Testis (tissue), 5 donors: Measurements from ENCODE around the gene YIPF4. TPM values are rescaled to one million over a fixed set of nuclear protein-coding genes. Genes with fewer than 3 reads are reported as not detected.

Experiments used
- DNase-seq: peaks from one replicate; pipeline ENCODE4 v3.0.0-alpha.2; 2019
- H3K27ac ChIP-seq, 2 donors: fragments of 200-600 bp; sonication (generic); one replicate each; pipeline ENCODE4 v1.5.1; 2019
- H3K27me3 ChIP-seq: fragments of 200-600 bp; sonication (generic); one replicate; pipeline ENCODE4 v1.5.1; 2019
- H3K36me3 ChIP-seq: fragments of 200-600 bp; sonication (generic); one replicate; pipeline ENCODE4 v1.5.1; 2017; ENCODE audit warnings: low read depth; ENCODE audit errors: missing control alignments
- H3K4me1 ChIP-seq: fragments of 200-600 bp; sonication (generic); one replicate; pipeline ENCODE4 v1.5.1; 2019
- H3K4me3 ChIP-seq, 2 donors: fragments of 200-600 bp; sonication (generic); one replicate each; pipeline ENCODE4 v1.5.1; 2017 to 2019
- H3K9me3 ChIP-seq: fragments of 200-600 bp; sonication (generic); one replicate; pipeline ENCODE4 v1.5.1; 2017
- CTCF ChIP-seq, 3 experiments: fragments of 450-650 bp in 2 of 3; fragments of 200-600 bp in 1 of 3; sonication (generic) in 1 of 3; IDR thresholded peaks; one replicate each; pipeline ENCODE4 v1.5.1; 2016 to 2019; ENCODE audit warnings: antibody characterized with exemption in 3 of 3, mild to moderate bottlenecking in 2 of 3, moderate library complexity in 1 of 3
- POLR2A ChIP-seq: fragments of 450-650 bp; IDR thresholded peaks from one replicate; pipeline ENCODE4 v1.6.1; 2017; ENCODE audit warnings: antibody characterized with exemption, mild to moderate bottlenecking, moderate library complexity
- WGBS, 2 donors: methylation state at CpG; one replicate each; pipeline ENCODE4 v1.1.5; 2018; 5-methylcytosine and 5-hydroxymethylcytosine counted together
- intact Hi-C: fragments of 100-400 bp; cut with DNase I; formaldehyde crosslinking; loops from one replicate; pipeline ENCODE4 v1.15.1; 2023; ENCODE audit warnings: low total_unique reads
- long read RNA-seq, 2 donors: transcript quantifications; one replicate each; lab custom pipeline, GENCODE V29; 2026
- polyA plus RNA-seq: library from polyadenylated mRNA; stranded (reverse); fragments of 350-450 nt; fragmentation: Illumina TruSeq; extraction: RNeasy Lipid Tissue Mini Kit (QIAGEN cat#74804); gene quantifications from one replicate; pipeline ENCODE4 v1.2.3, GENCODE V29; 2014; ENCODE audit warnings: low read depth, low replicate concordance; ENCODE audit not compliant: insufficient read depth
- total RNA-seq, 2 donors: library from RNA; depleted of rRNA; stranded (reverse); fragments of >200 nt; gene quantifications; one replicate each; pipeline ENCODE4 v1.2.3, GENCODE V29; 2016

Gene YIPF4
- total RNA-seq (10 to 100 TPM; 13.9 to 16.0 TPM), polyA plus RNA-seq (41.2 TPM)
- long read RNA-seq, donor 1, full-length matches to known transcripts, result 31 of 37 reads
- long read RNA-seq, donor 1, partial matches to known transcripts, result 6 of 37 reads
- long read RNA-seq, donor 1, other reads (novel, unspliced or antisense), result 0 of 37 reads
- long read RNA-seq, donor 2, full-length matches to known transcripts, result 19 of 19 reads
- long read RNA-seq, donor 2, partial matches to known transcripts, result 0 of 19 reads
- long read RNA-seq, donor 2, other reads (novel, unspliced or antisense), result 0 of 19 reads

DNA sequence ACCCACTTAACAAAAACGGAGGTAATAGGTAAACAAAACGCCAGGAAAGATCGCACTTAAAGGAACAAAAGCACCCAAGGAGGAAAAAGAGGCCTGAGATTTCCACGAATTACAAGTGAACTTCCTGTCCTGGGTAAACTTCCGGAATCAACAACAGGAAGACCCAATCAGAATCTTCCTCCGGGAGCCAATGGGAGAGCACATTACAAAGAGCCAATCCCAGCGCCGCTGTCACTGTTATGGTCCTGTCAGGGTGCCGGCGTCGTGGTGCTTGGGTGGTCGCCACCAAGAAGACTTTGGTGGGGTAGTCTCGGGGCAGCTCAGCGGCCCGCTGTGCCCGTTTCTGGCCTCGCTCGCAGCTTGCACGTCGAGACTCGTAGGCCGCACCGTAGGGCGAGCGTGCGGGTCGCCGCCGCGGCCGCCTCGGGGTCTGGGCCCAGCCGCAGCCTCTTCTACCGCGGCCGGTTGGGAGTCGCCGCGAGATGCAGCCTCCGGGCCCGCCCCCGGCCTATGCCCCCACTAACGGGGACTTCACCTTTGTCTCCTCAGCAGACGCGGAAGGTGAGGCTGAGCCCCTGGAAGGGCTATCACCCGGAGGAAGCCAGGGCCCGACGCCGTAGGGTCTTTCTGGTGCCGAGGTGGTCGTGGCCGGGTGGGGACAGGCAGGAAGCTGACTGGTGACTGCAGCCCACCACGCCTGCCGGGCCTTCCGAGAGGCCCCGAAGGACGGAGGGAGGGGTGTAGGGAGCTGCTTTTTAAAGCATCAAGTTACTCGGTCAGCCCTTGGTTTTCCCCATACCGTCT is at the start of gene YIPF4:
TSS of gene YIPF4 (plus strand) at position 231 of the 804 bp plus-strand sequence. CDS start at position 483, 252 bp downstream.
- Histone ChIP-seq H3K27ac (peak within 1 kb of the TSS; percentile 79 to 89), H3K4me3 (peak within 1 kb of the TSS; percentile 93 to 100), H3K27me3 (no peaks in the 10 kb centered on the region), H3K9me3 (no peaks in the 10 kb centered on the region), H3K36me3 (no peaks in the 10 kb centered on the region), H3K4me1 (peaks cover 6% of the 10 kb centered on the region)
- intact Hi-C loops, result no loop called here
- TF ChIP-seq POLR2A (no peak), CTCF (IDR thresholded peaks at IDR 0.05) (no peak)
- 0 to 1% methylated on average over 21 to 35 of the region's 59 CpGs for WGBS, 2 donors
- DNase-seq, result peak; percentile 96

GRCh38 chr2:32228181-32228580 is 49.5 kb upstream of the YIPF4 start:
- DNase-seq, result no peak
- Histone ChIP-seq H3K36me3 (no peaks in the 10 kb centered on the region), H3K4me1 (no peaks in the 10 kb centered on the region), H3K4me3 (no peak overlapping the region), H3K27ac (no peak overlapping the region), H3K9me3 (no peaks in the 10 kb centered on the region), H3K27me3 (no peaks in the 10 kb centered on the region)
- intact Hi-C loops, result no loop called here
- 76 to 80% methylated on average over 2 of the region's 2 CpGs for WGBS, 2 donors
- no peak for TF ChIP-seq CTCF (IDR thresholded peaks at IDR 0.05)
- no peak for TF ChIP-seq POLR2A

DNA sequence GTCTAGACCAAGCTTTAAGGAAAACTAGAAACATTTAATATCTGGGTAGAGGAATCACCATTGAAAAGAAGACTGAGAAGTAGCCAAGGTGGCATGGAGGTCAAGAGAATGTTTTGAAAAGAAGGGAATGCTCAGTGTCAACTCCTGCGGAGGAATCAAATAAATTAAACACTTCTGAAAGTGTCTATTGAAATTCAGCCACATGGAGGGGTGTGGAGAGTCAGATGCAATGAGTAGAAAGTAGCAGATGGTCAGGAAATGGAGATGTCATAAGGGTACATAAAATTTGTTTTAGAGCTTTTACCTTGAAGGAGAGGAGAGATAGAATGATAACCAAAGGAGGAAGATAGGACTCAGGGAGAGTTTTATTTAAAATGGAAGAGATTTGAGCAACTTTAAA is 48.1 kb upstream of the YIPF4 start:
- no peaks in the 10 kb centered on the region for H3K9me3 ChIP-seq
- H3K36me3 ChIP-seq, result no peaks in the 10 kb centered on the region
- H3K4me3 ChIP-seq, result no peak overlapping the region
- no peaks in the 10 kb centered on the region for H3K27me3 ChIP-seq
- WGBS, 2 donors, result 26 to 48% methylated on average over 1 of the region's 1 CpG
- TF ChIP-seq POLR2A (no peak), CTCF (IDR thresholded peaks at IDR 0.05) (no peak)
- no peaks in the 10 kb centered on the region for H3K4me1 ChIP-seq
- no peak overlapping the region for H3K27ac ChIP-seq
- intact Hi-C loops, result no loop called here
- no peak for DNase-seq

GRCh38 chr2:32231959-32232358 is 45.7 kb upstream of the YIPF4 start:
- H3K4me1 ChIP-seq, result no peaks in the 10 kb centered on the region
- no peaks in the 10 kb centered on the region for H3K36me3 ChIP-seq
- no peaks in the 10 kb centered on the region for H3K9me3 ChIP-seq
- H3K27me3 ChIP-seq, result no peaks in the 10 kb centered on the region
- no peak overlapping the region for H3K4me3 ChIP-seq
- no peak for TF ChIP-seq POLR2A
- no peak for TF ChIP-seq CTCF (IDR thresholded peaks at IDR 0.05)
- H3K27ac ChIP-seq, result no peak overlapping the region
- WGBS, 2 donors, result 93 to 95% methylated on average over 4 of the region's 4 CpGs
- no peak for DNase-seq
- intact Hi-C loops, result no loop called here
